GM19351 (cell line): ENCODE results near the gene IL18BP.

Source experiments
- ATAC-seq: cut with Tn5 transposase; IDR thresholded peaks from one replicate; pipeline ENCODE4 v1.9.1; 2021; ENCODE audit warnings: mild to moderate bottlenecking, moderate library complexity; ENCODE audit not compliant: unreplicated experiment

Gene IL18BP

GRCh38 chr11:71996517-71996916 is 2.2 kb upstream of the IL18BP start:
- ATAC-seq, result no peak

GRCh38 chr11:71996946-71997345 is 1.8 kb upstream of the IL18BP start:
- ATAC-seq, result no peak

- ATAC-seq, result no peak
These were observed 1.1 kb upstream of the IL18BP start for GRCh38 chr11:71997594-71997993.

DNA sequence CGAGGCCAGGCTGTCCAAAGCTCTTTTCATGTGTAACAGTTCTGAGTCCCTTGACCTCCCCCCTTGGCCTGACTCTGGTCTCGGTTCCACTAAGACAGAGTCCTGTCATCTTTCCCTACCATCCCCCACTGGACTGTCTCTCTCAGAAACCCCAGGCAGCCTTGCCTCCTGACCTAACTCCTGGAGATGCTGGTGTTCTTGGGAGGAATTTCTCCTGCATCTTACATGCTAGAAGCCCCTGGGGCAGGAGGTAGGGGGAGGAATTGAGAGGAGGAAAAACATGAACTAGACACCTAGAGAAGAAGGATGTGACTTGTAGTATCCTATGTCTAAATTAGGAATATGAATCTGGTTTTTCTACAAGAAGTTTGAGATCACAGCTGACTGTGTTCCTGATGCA is 648 bp upstream of the IL18BP start:
- ATAC-seq, result no peak

- no peak for ATAC-seq
These were observed 653 bp downstream of the IL18BP start for GRCh38 chr11:71999362-71999761.

DNA sequence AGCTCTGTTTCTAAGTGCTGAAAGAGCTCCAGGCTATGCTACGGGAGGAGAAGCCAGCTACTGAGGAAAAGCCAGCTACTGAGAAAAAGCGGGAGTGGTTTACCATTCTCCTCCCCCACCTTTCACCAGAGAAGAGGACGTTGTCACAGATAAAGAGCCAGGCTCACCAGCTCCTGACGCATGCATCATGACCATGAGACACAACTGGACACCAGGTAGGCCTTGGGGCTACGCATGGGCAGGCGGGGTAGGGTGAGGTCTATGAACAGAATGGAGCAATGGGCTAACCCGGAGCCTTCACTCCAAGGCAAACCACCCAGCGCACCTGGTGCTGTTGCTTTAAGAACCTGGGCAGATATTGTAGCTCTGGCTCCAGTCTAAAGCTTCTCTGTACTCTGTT is 1.1 kb downstream of the IL18BP start:
- ATAC-seq, result no peak

DNA sequence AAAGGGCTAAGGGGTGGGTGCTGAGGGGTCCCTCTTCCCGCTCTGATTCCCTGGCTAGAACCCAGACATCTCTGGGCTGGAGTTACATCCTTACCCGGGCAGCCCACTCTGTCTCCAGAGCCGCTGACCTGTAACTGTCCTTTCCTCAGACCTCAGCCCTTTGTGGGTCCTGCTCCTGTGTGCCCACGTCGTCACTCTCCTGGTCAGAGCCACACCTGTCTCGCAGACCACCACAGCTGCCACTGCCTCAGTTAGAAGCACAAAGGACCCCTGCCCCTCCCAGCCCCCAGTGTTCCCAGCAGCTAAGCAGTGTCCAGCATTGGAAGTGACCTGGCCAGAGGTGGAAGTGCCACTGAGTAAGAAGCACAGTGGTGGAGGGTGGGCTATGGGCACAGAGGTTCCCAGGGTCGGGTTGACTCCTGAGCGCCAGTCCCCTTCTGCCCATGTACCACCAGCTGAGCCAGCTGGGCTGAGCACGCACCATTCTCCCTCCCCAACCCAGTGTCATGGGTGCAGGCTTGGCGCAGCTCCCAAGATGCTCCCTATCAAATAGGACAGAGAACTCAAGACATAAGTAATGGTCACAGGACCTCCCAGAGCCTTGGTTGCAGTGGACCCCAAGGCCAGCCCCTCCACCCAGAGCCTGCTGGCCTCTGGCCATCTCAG is 1.6 kb downstream of the IL18BP start:
- no peak for ATAC-seq

- no peak for ATAC-seq
These were observed 2.6 kb downstream of the IL18BP start for GRCh38 chr11:72001285-72001684.

GRCh38 chr11:72001834-72002591 is 3.3 kb downstream of the IL18BP start:
- ATAC-seq, result no peak

DNA sequence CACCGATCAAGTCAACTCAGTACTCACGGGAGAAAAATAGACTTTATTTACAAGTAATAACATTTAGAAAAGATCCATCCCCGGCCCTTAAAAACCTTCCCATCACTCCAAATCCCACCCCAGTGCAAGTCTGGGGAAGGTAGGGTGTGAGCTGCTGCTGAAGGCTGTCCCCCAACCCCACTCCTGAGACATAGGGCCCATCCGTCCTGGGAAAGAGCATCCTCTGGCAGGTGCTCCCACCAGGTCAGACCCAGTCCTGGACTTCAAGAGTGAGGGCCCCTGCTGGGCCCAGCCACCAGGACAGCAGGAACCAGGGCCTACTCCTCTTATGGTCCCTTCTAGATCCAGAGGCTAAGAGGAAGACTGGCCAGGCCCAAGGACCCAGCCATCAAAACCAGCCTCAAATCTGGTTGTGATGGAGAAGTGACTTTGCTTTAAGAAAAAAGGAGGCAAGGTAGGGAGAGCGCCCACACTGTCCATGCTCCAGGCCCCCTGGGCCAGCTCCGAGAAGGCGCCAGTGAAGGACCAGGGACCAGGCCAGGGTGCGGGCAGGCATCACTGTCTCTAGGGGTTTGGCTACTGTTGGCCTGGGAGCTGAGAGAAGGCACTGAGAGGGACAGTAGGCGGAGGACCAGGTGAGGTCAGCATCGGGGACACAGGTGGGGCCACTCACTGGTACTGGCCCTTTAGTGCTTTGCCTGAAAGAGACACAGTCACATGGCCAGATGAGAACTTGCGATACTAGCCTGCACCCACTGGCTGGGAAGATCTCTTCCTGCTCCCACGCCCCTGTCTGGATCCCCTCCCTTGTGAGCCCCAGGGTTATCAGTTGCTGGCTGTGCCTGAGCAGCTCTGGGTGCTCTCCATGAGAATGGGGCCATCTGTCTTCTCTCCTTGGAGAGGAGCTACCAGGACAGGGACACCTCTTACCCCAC is 4.4 kb downstream of the IL18BP start:
- no peak for ATAC-seq

GRCh38 chr11:72003776-72004171 is 5.1 kb downstream of the IL18BP start:
- ATAC-seq, result no peak

DNA sequence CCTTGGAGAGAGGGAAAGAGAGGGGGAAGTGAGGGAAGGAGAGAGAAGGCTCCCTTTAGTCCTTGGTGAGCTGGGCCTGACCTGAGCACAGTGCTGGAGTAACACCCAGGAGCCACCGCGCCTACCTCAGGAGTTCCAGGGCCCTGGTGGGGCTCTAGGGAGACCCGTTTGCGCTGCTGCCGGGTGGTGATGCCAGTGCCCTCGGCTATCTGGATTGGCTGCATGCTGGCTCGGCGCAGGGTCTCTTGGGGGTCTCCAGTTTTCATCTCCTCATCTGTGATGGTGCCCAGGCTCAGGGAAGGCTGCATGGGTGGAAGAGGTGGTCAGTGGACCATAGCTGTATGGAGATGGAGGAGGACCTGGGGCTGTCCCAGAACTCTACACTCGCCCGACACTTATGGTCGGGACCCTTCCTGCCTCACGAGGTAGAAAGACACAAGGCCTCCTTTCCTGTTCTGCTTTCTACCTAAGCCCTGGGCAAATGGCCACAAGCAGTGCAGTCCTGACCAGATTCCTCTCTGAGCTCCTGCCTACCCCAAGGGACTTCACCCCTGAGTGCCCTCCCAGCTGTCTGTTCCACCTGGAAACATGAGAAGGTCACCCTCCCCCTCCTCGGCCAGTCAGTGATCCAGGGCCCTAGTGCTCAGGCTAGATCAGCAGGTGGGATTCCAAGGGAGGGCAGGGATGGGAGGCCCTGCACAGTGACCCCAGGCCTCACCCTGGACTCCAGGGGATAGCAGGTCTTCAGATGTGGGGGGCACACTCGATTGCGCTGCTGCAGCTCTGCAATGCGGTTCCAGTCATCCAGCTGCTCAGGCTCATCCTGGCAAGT is 6.0 kb downstream of the IL18BP start:
- ATAC-seq, result no peak

DNA sequence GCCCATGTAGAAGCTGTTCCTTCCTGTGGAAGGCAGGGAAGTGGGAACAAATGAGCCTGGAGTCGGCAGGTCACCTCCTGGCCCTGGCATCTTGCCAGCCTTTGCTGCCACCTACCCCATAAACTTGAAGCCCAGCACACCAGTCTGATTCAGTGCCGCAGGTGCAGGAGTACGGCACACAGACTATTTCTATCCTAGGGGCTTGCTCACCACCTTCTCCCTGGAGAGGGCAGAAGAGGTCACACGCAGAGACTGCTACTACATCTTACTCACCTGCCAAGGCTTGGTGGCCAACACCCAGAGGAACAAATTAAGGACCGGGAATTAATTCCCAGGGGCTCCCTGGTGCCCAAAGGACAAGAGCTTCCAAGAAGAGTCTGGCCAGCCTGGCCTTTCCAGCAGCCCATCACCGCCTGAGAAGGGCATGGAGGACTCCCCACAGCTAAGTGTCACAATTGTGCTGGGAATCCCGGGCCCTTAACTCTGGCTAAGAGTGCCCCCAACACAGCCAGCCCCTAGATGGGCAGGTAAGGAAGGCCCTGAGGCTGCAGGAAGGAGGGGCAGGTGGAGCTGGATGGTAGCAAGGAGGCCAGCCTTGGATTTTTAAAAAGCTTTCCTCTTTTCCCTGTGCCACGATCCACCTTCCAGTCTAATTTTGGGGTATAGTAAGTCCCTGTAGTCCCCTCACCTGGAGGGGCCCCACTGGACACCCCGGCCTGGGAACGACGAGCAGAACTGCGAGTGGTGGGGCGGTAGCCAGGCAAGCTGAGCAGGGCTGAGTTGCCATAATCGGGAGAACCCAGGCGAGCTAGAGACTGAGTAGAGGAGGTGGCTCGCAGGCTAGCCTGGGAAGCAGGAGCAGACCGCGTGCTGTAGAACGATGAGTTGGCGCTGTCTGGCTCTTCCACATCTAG is 6.9 kb downstream of the IL18BP start:
- ATAC-seq, result no peak

- no peak for ATAC-seq
These were observed 7.8 kb downstream of the IL18BP start for GRCh38 chr11:72006309-72007088.

- ATAC-seq, result no peak
These were observed 8.4 kb downstream of the IL18BP start for GRCh38 chr11:72007089-72007476.

- no peak for ATAC-seq
These were observed 8.9 kb downstream of the IL18BP start for GRCh38 chr11:72007587-72007986.

- ATAC-seq, result no peak
These were observed 10.0 kb downstream of the IL18BP start for GRCh38 chr11:72008728-72009127.

- no peak for ATAC-seq
These were observed 10.4 kb downstream of the IL18BP start for GRCh38 chr11:72009156-72009555.
